Fibroblast of lung (primary cell): ENCODE measurements around the gene AHR.

Experiments
- CTCF ChIP-seq, 2 donors: IDR thresholded peaks in 1 of 2; conservative IDR thresholded peaks in 1 of 2; 1 replicate in 1 of 2; 2 replicates in 1 of 2; pipeline ENCODE4 v1.5.1; 2011 to 2012; ENCODE audit warnings: low read length in 2 of 2, control low read depth in 1 of 2, inconsistent platforms in 1 of 2, low read depth in 1 of 2, mild to moderate bottlenecking in 1 of 2
- EZH2 ChIP-seq: IDR thresholded peaks from 2 replicates; pipeline ENCODE4 v1.5.1; 2012; ENCODE audit warnings: low read length, control low read depth, mild to moderate bottlenecking; ENCODE audit errors: missing control alignments

GRCh38 chr7:17367502-17367901 is 69.0 kb downstream of the AHR start:
- no peak for TF ChIP-seq CTCF (conservative IDR thresholded peaks at IDR 0.05 in 1 of 2, IDR thresholded peaks at IDR 0.05 in 1 of 2; ENCODE audit: low read depth in 1 of 2, low read length in 2 of 2)
- TF ChIP-seq EZH2 = no peak
